Measurements from ENCODE around the gene CRYZL1. TPM values are rescaled to one million over a fixed set of nuclear protein-coding genes. Genes with fewer than 3 reads are reported as not detected.
"Not testable (repeated sequence)": the region's sequence is repeated elsewhere in the genome, so short reads cannot be mapped to it uniquely, and the experiment has no call there.

CRYZL1 gene
- total RNA-seq, 1 donor from 2014 or later = 30.7 TPM

GRCh38 chr21:33622253-33622652 is 19.3 kb downstream of the CRYZL1 start:
- no peaks in the 10 kb centered on the region for H3K27me3 Mint-ChIP-seq (ENCODE audit: low read depth, unreplicated experiment)
- Histone ChIP-seq H3K9ac (ENCODE audit: low read length) (no peak overlapping the region), H4K20me1 (ENCODE audit: insufficient read depth, low read length) (peaks cover 6% of the 10 kb centered on the region), H3K27me3 (ENCODE audit: insufficient read depth, low read length) (no peaks in the 10 kb centered on the region), H3K36me3 (ENCODE audit: insufficient read depth, low read length) (peaks cover 5% of the 10 kb centered on the region), H2AFZ (ENCODE audit: low read depth, low read length) (no peak overlapping the region), H3K27ac (ENCODE audit: low read depth, low read length) (no peak overlapping the region), H3K79me2 (ENCODE audit: insufficient read depth, low read length) (peaks cover 9% of the 10 kb centered on the region), H3K9me3 (ENCODE audit: insufficient read depth, low read depth, low read length) (no peaks in the 10 kb centered on the region), H3K4me1 (ENCODE audit: insufficient read depth, low read length) (no peaks in the 10 kb centered on the region), H3K4me2 (ENCODE audit: low read length) (no peak overlapping the region), H3K4me3 (ENCODE audit: insufficient read depth, low read depth, low read length) (no peak overlapping the region)
- no peak for DNase-seq (ENCODE audit: low read depth)
- H3K4me1 Mint-ChIP-seq (ENCODE audit: low read depth, unreplicated experiment) = peaks cover 2% of the 10 kb centered on the region
- no peak for FAIRE-seq
- H3K27ac Mint-ChIP-seq (ENCODE audit: unreplicated experiment) = no peak overlapping the region
- TF ChIP-seq CTCF (IDR thresholded peaks at IDR 0.05; ENCODE audit: insufficient read depth, low read depth, low read length) = no peak
- no peak for TF ChIP-seq EZH2 (IDR thresholded peaks at IDR 0.05; ENCODE audit: insufficient read depth, low read length)
- H3K4me3 Mint-ChIP-seq (ENCODE audit: unreplicated experiment) = no peak overlapping the region
- no peaks in the 10 kb centered on the region for H3K9me3 Mint-ChIP-seq (ENCODE audit: unreplicated experiment)
- H3K36me3 Mint-ChIP-seq (ENCODE audit: low read depth, unreplicated experiment) = peaks cover 16% of the 10 kb centered on the region

- Mint-ChIP-seq H3K27ac (ENCODE audit: unreplicated experiment) (no peak overlapping the region), H3K4me1 (ENCODE audit: low read depth, unreplicated experiment) (peaks cover 2% of the 10 kb centered on the region), H3K4me3 (ENCODE audit: unreplicated experiment) (no peak overlapping the region), H3K9me3 (ENCODE audit: unreplicated experiment) (no peaks in the 10 kb centered on the region), H3K36me3 (ENCODE audit: low read depth, unreplicated experiment) (peaks cover 13% of the 10 kb centered on the region), H3K27me3 (ENCODE audit: low read depth, unreplicated experiment) (no peaks in the 10 kb centered on the region)
- H3K9me3 ChIP-seq (ENCODE audit: insufficient read depth, low read depth, low read length) = no peaks in the 10 kb centered on the region
- DNase-seq (ENCODE audit: low read depth) (no peak), FAIRE-seq (no peak)
- H3K4me2 ChIP-seq (ENCODE audit: low read length) = no peak overlapping the region
- H3K79me2 ChIP-seq (ENCODE audit: insufficient read depth, low read length) = no peaks in the 10 kb centered on the region
- no peak overlapping the region for H3K4me3 ChIP-seq (ENCODE audit: insufficient read depth, low read depth, low read length)
- peaks cover 9% of the 10 kb centered on the region for H3K36me3 ChIP-seq (ENCODE audit: insufficient read depth, low read length)
- no peak for TF ChIP-seq CTCF (IDR thresholded peaks at IDR 0.05; ENCODE audit: insufficient read depth, low read depth, low read length)
- no peak for TF ChIP-seq EZH2 (IDR thresholded peaks at IDR 0.05; ENCODE audit: insufficient read depth, low read length)
- H3K4me1 ChIP-seq (ENCODE audit: insufficient read depth, low read length) = no peaks in the 10 kb centered on the region
- H2AFZ ChIP-seq (ENCODE audit: low read depth, low read length) = no peak overlapping the region
- no peaks in the 10 kb centered on the region for H3K27me3 ChIP-seq (ENCODE audit: insufficient read depth, low read length)
- no peak overlapping the region for H3K27ac ChIP-seq (ENCODE audit: low read depth, low read length)
- H4K20me1 ChIP-seq (ENCODE audit: insufficient read depth, low read length) = no peaks in the 10 kb centered on the region
- no peak overlapping the region for H3K9ac ChIP-seq (ENCODE audit: low read length)
These were observed 21.8 kb downstream of the CRYZL1 start for GRCh38 chr21:33619726-33620125.

DNA sequence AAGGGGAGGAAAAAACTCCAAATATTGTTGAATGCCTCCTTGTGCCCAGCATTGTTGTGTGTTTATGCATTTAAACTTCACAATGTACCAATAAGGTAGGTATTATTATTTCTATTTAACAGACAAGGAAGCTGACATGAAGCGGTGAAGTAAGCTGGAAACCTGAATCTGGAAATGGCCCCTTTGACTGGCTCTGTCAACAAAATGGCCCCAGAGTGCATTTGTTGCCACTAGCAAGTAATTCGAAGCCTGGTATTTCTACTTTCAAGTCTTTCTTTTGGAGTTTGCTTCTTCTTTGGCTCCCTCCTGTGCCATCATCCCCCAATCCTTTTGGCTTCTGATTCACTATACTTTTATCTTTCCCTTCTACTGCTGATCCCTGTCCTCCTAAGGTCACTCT is 23.1 kb downstream of the CRYZL1 start:
- H3K9ac ChIP-seq (ENCODE audit: low read length) = no peak overlapping the region
- Mint-ChIP-seq H3K9me3 (ENCODE audit: unreplicated experiment) (no peaks in the 10 kb centered on the region), H3K27me3 (ENCODE audit: low read depth, unreplicated experiment) (no peaks in the 10 kb centered on the region), H3K4me1 (ENCODE audit: low read depth, unreplicated experiment) (peaks cover 2% of the 10 kb centered on the region), H3K27ac (ENCODE audit: unreplicated experiment) (no peak overlapping the region), H3K36me3 (ENCODE audit: low read depth, unreplicated experiment) (peaks cover 13% of the 10 kb centered on the region), H3K4me3 (ENCODE audit: unreplicated experiment) (no peak overlapping the region)
- H3K4me2 ChIP-seq (ENCODE audit: low read length) = no peak overlapping the region
- no peak overlapping the region for H3K27ac ChIP-seq (ENCODE audit: low read depth, low read length)
- no peaks in the 10 kb centered on the region for H3K27me3 ChIP-seq (ENCODE audit: insufficient read depth, low read length)
- H4K20me1 ChIP-seq (ENCODE audit: insufficient read depth, low read length) = no peaks in the 10 kb centered on the region
- DNase-seq (ENCODE audit: low read depth) (no peak), FAIRE-seq (no peak)
- H3K9me3 ChIP-seq (ENCODE audit: insufficient read depth, low read depth, low read length) = no peaks in the 10 kb centered on the region
- H3K36me3 ChIP-seq (ENCODE audit: insufficient read depth, low read length) = peaks cover 9% of the 10 kb centered on the region
- H3K79me2 ChIP-seq (ENCODE audit: insufficient read depth, low read length) = no peaks in the 10 kb centered on the region
- H2AFZ ChIP-seq (ENCODE audit: low read depth, low read length) = no peak overlapping the region
- TF ChIP-seq EZH2 (IDR thresholded peaks at IDR 0.05; ENCODE audit: insufficient read depth, low read length) (no peak), CTCF (IDR thresholded peaks at IDR 0.05; ENCODE audit: insufficient read depth, low read depth, low read length) (no peak)
- H3K4me3 ChIP-seq (ENCODE audit: insufficient read depth, low read depth, low read length) = no peak overlapping the region
- H3K4me1 ChIP-seq (ENCODE audit: insufficient read depth, low read length) = no peaks in the 10 kb centered on the region

DNA sequence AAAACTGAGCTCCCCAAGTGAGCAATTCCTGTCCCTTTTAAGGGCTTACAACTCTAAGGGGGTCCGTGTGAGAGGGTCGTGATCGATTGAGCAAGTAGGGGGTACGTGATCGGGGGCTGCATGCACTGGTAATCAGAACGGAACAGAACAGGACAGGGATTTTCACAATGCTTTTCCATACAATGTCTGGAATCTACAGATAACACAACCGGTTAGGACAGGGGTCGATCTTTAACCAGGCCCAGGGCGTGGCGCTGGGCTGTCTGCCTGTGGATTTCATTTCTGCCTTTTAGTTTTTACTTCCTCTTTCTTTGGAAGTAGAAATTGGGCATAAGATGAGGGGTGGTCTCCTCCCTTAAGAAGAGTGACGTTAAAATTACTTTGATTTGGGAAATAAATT is 24.0 kb downstream of the CRYZL1 start:
- H4K20me1 ChIP-seq (ENCODE audit: insufficient read depth, low read length); H3K4me3 ChIP-seq (ENCODE audit: insufficient read depth, low read depth, low read length); H3K9me3 Mint-ChIP-seq (ENCODE audit: unreplicated experiment); H3K79me2 ChIP-seq (ENCODE audit: insufficient read depth, low read length); H3K27ac Mint-ChIP-seq (ENCODE audit: unreplicated experiment); H3K4me3 Mint-ChIP-seq (ENCODE audit: unreplicated experiment); FAIRE-seq; H2AFZ ChIP-seq (ENCODE audit: low read depth, low read length); H3K9ac ChIP-seq (ENCODE audit: low read length); H3K9me3 ChIP-seq (ENCODE audit: insufficient read depth, low read depth, low read length); H3K27me3 Mint-ChIP-seq (ENCODE audit: low read depth, unreplicated experiment); DNase-seq (ENCODE audit: low read depth); H3K4me2 ChIP-seq (ENCODE audit: low read length); H3K27me3 ChIP-seq (ENCODE audit: insufficient read depth, low read length); H3K27ac ChIP-seq (ENCODE audit: low read depth, low read length); H3K4me1 ChIP-seq (ENCODE audit: insufficient read depth, low read length); H3K4me1 Mint-ChIP-seq (ENCODE audit: low read depth, unreplicated experiment): not testable (repeated sequence)
- H3K36me3 Mint-ChIP-seq (ENCODE audit: low read depth, unreplicated experiment) = peaks cover 11% of the 10 kb centered on the region
- H3K36me3 ChIP-seq (ENCODE audit: insufficient read depth, low read length) = peaks cover 11% of the 10 kb centered on the region
